Measurements from ENCODE around the gene HPCAL1. TPM values are rescaled to one million over a fixed set of nuclear protein-coding genes. Genes with fewer than 3 reads are reported as not detected.

Gene HPCAL1
- total RNA-seq, 1 donor, result 68.9 TPM

GRCh38 chr2:10267551-10268465 is 34.9 kb upstream of the HPCAL1 start:
- DNase-seq (ENCODE audit: low read depth in 2 of 3, low spot score in 2 of 3), result no peak

- DNase-seq (ENCODE audit: low read depth in 2 of 3, low spot score in 2 of 3), result no peak
Observed at GRCh38 chr2:10269291-10269690, 33.4 kb upstream of the HPCAL1 start.

- DNase-seq (ENCODE audit: low read depth in 2 of 3, low spot score in 2 of 3), result no peak
Observed at GRCh38 chr2:10269711-10270610, 32.7 kb upstream of the HPCAL1 start.

GRCh38 chr2:10271509-10271908 is 31.2 kb upstream of the HPCAL1 start:
- no peak for DNase-seq (ENCODE audit: low read depth in 2 of 3, low spot score in 2 of 3)

- DNase-seq (ENCODE audit: low read depth in 2 of 3, low spot score in 2 of 3), result no peak
Observed at GRCh38 chr2:10271946-10272345, 30.8 kb upstream of the HPCAL1 start.

GRCh38 chr2:10272464-10272863 is 30.2 kb upstream of the HPCAL1 start:
- DNase-seq (ENCODE audit: low read depth in 2 of 3, low spot score in 2 of 3), result no peak

GRCh38 chr2:10273215-10274175 is 29.2 kb upstream of the HPCAL1 start:
- no peak for DNase-seq (ENCODE audit: low read depth in 2 of 3, low spot score in 2 of 3)

- no peak for DNase-seq (ENCODE audit: low read depth in 2 of 3, low spot score in 2 of 3)
Observed at GRCh38 chr2:10274376-10274775, 28.3 kb upstream of the HPCAL1 start.

- no peak for DNase-seq (ENCODE audit: low read depth in 2 of 3, low spot score in 2 of 3)
Observed at GRCh38 chr2:10274983-10275802, 27.5 kb upstream of the HPCAL1 start.

GRCh38 chr2:10276481-10277292 is 26.0 kb upstream of the HPCAL1 start:
- no peak for DNase-seq (ENCODE audit: low read depth in 2 of 3, low spot score in 2 of 3)

GRCh38 chr2:10277293-10278028 is 25.2 kb upstream of the HPCAL1 start:
- no peak for DNase-seq (ENCODE audit: low read depth in 2 of 3, low spot score in 2 of 3)

- DNase-seq (ENCODE audit: low read depth in 2 of 3, low spot score in 2 of 3), result peak in 1 of 3 donors; percentile 17
Observed at GRCh38 chr2:10278029-10278762, 24.5 kb upstream of the HPCAL1 start.

- DNase-seq (ENCODE audit: low read depth in 2 of 3, low spot score in 2 of 3), result no peak
Observed at GRCh38 chr2:10278763-10279471, 23.8 kb upstream of the HPCAL1 start.

GRCh38 chr2:10279472-10279870 is 23.2 kb upstream of the HPCAL1 start:
- no peak for DNase-seq (ENCODE audit: low read depth in 2 of 3, low spot score in 2 of 3)

GRCh38 chr2:10279946-10280463 is 22.7 kb upstream of the HPCAL1 start:
- DNase-seq (ENCODE audit: low read depth in 2 of 3, low spot score in 2 of 3), result no peak

GRCh38 chr2:10281891-10282290 is 20.8 kb upstream of the HPCAL1 start:
- no peak for DNase-seq (ENCODE audit: low read depth in 2 of 3, low spot score in 2 of 3)

All from hematopoietic multipotent progenitor cell (in vitro differentiated cells).